PC-9 (cell line): ENCODE results near the gene SECTM1. TPM values are rescaled to one million over a fixed set of nuclear protein-coding genes. Genes with fewer than 3 reads are reported as not detected.

ENCODE experiments used
- BruUV-seq: library from RNA; stranded (reverse); fragments of 400-500 nt; replicated peaks from 2 replicates; lab custom pipeline; 2021; lab: Mats Ljungman, UMichigan
- CTCF ChIA-PET: fragments of 300-600 bp; sonication (Branson Sonifier 250); formaldehyde crosslinking; loops from one replicate; lab custom pipeline; 2022; ENCODE audit warnings: antibody characterized with exemption; lab: Charles Lee
- POLR2A ChIA-PET: fragments of 300-600 bp; sonication (Branson Sonifier 250); formaldehyde crosslinking; loops from one replicate; lab custom pipeline; 2022; ENCODE audit warnings: antibody characterized with exemption; ENCODE audit not compliant: unreplicated experiment; lab: Charles Lee
- DNase-seq, 2 experiments: peaks; one replicate each; pipeline versions ENCODE4 v3.0.0 to v3.0.0-alpha.2; 2015 to 2022; ENCODE audit warnings: mixed read lengths in 1 of 2
- H2AFZ ChIP-seq: fragments of 200-600 bp; sonication (generic); 2 replicates; pipeline ENCODE4 v1.8.1; 2017; ENCODE audit warnings: antibody characterized with exemption
- H3F3A ChIP-seq: fragments of 200-600 bp; sonication (generic); 2 replicates; pipeline ENCODE4 v1.8.1; 2017; ENCODE audit warnings: antibody characterized with exemption, mild to moderate bottlenecking, low read depth; ENCODE audit not compliant: insufficient read depth
- H3K27ac ChIP-seq: fragments of 200-600 bp; sonication (generic); 2 replicates; pipeline ENCODE4 v1.6.1; 2016; ENCODE audit warnings: mixed run types
- H3K27me3 ChIP-seq: fragments of 200-600 bp; sonication (generic); 2 replicates; pipeline ENCODE4 v1.6.1; 2016; ENCODE audit warnings: low read depth, mixed run types; ENCODE audit not compliant: insufficient read depth
- H3K36me3 ChIP-seq: fragments of 200-600 bp; sonication (generic); 2 replicates; pipeline ENCODE4 v1.6.1; 2016; ENCODE audit warnings: low read depth, mixed run types
- H3K4me1 ChIP-seq: fragments of 200-600 bp; sonication (generic); replicated peaks from 2 replicates; pipeline ENCODE4 v1.6.1; 2016; ENCODE audit warnings: mixed run types; ENCODE audit not compliant: insufficient read depth
- H3K4me2 ChIP-seq: fragments of 200-600 bp; sonication (generic); 2 replicates; pipeline ENCODE4 v1.6.1; 2017; ENCODE audit warnings: mixed run types
- H3K4me3 ChIP-seq: fragments of 200-600 bp; sonication (generic); 2 replicates; pipeline ENCODE4 v1.6.1; 2016; ENCODE audit warnings: mixed run types
- H3K79me2 ChIP-seq: fragments of 200-600 bp; sonication (generic); 2 replicates; pipeline ENCODE4 v1.6.1; 2017; ENCODE audit warnings: low read depth, mixed run types
- H3K9me2 ChIP-seq: fragments of 200-600 bp; sonication (generic); 2 replicates; pipeline ENCODE4 v1.8.1; 2017; ENCODE audit warnings: mild to moderate bottlenecking; ENCODE audit not compliant: insufficient read depth
- H3K9me3 ChIP-seq: fragments of 200-600 bp; sonication (generic); 2 replicates; pipeline ENCODE4 v1.8.1; 2016; ENCODE audit warnings: low read depth; ENCODE audit not compliant: insufficient read depth
- H4K20me1 ChIP-seq: fragments of 200-600 bp; sonication (generic); 2 replicates; pipeline ENCODE4 v1.8.1; 2017; ENCODE audit not compliant: insufficient read depth
- EZH2 ChIP-seq: fragments of 200-600 bp; sonication (generic); IDR thresholded peaks from 2 replicates; pipeline ENCODE4 v1.8.0; 2017; ENCODE audit warnings: antibody characterized with exemption, low read depth
- intact Hi-C: fragments of 100-400 bp; cut with micrococcal nuclease; formaldehyde crosslinking; loops from one replicate; pipeline ENCODE4 v1.10.0; 2022; ENCODE audit not compliant: unreplicated experiment
- total RNA-seq: library from RNA; stranded (reverse); gene quantifications from 2 replicates; pipeline ENCODE4 v1.2.3, GENCODE V29; 2021
- TF ChIP-seq, protein P1 (sequence below): fragments of 200-600 bp; sonication (generic); conservative IDR thresholded peaks from 2 replicates; pipeline ENCODE4 v1.6.1; 2017; ENCODE audit warnings: mixed run types, antibody characterized with exemption, mild to moderate bottlenecking, moderate library complexity

The SECTM1 gene
- total RNA-seq, 1 experiment from 2014 or later: 3.6 TPM

DNA sequence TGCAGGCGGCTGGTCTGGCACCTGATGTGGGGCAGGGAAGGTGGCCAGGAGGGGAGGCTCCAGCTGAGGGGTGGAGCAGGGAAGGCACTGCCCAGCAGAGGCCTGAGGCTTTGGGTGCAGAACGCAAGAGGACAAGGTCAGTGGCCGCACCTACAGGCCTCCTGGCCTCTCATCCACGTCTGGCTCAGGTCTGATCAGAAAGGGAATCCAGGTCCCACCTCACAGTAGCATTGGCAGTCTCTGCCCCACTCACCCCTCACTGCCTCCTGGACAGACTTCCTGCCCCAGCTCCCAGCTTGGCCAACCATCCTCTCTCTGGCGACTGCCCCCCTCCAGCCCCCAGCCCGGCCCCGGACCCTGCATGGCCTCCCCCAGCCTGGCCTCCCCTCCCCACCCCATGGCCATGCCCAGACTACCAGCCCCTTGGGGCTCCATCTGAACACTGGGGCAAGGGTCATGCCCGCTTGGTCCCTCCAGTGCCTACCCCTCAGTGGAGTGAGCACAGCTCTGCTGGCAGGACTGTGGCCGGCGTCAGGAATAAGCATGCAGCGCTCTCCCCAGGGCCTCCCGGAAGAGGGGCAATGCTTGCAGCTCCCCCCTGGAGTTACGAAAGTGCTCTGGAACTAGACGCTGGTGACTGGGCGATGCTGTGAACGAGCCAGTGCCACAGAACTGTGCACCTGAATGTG lies 42.6 kb upstream of the SECTM1 start:
- Histone ChIP-seq H3K9me2 (no peaks in the 10 kb centered on the region), H3K4me3 (no peak overlapping the region), H3F3A (no peaks in the 10 kb centered on the region), H3K4me1 (no peaks in the 10 kb centered on the region), H3K27me3 (peaks cover 3% of the 10 kb centered on the region; the same call in 1 of the 2 replicates), H3K9me3 (no peaks in the 10 kb centered on the region), H4K20me1 (no peaks in the 10 kb centered on the region), H3K36me3 (no peaks in the 10 kb centered on the region), H3K79me2 (no peaks in the 10 kb centered on the region), H2AFZ (no peak overlapping the region), H3K4me2 (no peak overlapping the region), H3K27ac (no peak overlapping the region)
- DNase-seq: no peak
- POLR2A ChIA-PET: interaction anchor here (0.6 kb wide), 1 partner anchor 8 kb away, joined by 6 read pairs; no protein-coding TSS in a partner anchor
- CTCF ChIA-PET: no interaction called here
- intact Hi-C loops: no loop called here
- TF ChIP-seq, protein P1, sequence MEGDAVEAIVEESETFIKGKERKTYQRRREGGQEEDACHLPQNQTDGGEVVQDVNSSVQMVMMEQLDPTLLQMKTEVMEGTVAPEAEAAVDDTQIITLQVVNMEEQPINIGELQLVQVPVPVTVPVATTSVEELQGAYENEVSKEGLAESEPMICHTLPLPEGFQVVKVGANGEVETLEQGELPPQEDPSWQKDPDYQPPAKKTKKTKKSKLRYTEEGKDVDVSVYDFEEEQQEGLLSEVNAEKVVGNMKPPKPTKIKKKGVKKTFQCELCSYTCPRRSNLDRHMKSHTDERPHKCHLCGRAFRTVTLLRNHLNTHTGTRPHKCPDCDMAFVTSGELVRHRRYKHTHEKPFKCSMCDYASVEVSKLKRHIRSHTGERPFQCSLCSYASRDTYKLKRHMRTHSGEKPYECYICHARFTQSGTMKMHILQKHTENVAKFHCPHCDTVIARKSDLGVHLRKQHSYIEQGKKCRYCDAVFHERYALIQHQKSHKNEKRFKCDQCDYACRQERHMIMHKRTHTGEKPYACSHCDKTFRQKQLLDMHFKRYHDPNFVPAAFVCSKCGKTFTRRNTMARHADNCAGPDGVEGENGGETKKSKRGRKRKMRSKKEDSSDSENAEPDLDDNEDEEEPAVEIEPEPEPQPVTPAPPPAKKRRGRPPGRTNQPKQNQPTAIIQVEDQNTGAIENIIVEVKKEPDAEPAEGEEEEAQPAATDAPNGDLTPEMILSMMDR: no peak
- TF ChIP-seq EZH2: no peak
- BruUV-seq: no TSS peak

DNA sequence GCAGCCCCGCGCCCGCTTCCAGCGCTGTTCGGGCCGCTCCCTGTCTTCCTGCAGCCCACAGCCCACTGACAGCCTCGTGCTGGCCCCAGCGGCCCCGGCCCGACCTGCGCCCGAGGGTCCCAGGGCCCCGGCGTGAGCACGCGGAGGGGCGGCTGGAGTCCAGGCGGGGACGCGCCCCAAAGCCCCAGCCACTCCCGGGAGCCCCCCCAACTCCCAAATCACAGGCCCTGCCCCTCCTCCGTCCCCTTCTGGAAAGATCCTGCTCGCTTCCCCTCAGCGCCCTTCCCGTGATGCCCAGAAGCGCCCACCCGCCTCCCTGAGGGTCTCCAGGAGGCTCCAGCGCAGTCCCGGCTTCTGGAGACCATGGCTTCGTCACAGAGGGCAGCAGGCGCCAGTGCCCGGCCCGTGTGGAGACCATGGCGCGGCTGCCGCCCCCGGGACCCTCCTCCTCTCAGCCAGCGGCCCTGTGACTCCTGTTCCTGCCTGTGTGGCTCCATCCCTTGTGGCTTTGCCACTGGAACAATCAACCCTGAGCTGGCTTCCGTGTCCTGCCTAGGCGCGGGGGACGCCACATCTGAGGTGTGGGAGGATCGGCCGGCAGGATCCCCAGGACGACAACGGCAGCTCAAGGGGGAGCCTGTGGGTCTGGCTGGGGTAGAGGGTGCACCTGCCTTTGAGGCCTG lies 41.9 kb upstream of the SECTM1 start:
- H3K9me2 ChIP-seq: no peaks in the 10 kb centered on the region
- H3K36me3 ChIP-seq: no peaks in the 10 kb centered on the region
- intact Hi-C loops: no loop called here
- H3K9me3 ChIP-seq: no peaks in the 10 kb centered on the region
- no peaks in the 10 kb centered on the region for H3F3A ChIP-seq
- DNase-seq: no peak
- H3K4me2 ChIP-seq: no peak overlapping the region
- H3K4me1 ChIP-seq: no peaks in the 10 kb centered on the region
- H3K79me2 ChIP-seq: no peaks in the 10 kb centered on the region
- no peaks in the 10 kb centered on the region for H4K20me1 ChIP-seq
- ChIA-PET POLR2A (interaction anchor here (0.6 kb wide), 1 partner anchor 9 kb away, joined by 6 read pairs; no protein-coding TSS in a partner anchor), CTCF (no interaction called here)
- H3K27me3 ChIP-seq: peaks cover 3% of the 10 kb centered on the region; the same call in 1 of the 2 replicates
- TF ChIP-seq, protein P1: no peak
- TF ChIP-seq EZH2: no peak
- no peak overlapping the region for H2AFZ ChIP-seq
- no peak overlapping the region for H3K27ac ChIP-seq
- H3K4me3 ChIP-seq: no peak overlapping the region
- no TSS peak for BruUV-seq

DNA sequence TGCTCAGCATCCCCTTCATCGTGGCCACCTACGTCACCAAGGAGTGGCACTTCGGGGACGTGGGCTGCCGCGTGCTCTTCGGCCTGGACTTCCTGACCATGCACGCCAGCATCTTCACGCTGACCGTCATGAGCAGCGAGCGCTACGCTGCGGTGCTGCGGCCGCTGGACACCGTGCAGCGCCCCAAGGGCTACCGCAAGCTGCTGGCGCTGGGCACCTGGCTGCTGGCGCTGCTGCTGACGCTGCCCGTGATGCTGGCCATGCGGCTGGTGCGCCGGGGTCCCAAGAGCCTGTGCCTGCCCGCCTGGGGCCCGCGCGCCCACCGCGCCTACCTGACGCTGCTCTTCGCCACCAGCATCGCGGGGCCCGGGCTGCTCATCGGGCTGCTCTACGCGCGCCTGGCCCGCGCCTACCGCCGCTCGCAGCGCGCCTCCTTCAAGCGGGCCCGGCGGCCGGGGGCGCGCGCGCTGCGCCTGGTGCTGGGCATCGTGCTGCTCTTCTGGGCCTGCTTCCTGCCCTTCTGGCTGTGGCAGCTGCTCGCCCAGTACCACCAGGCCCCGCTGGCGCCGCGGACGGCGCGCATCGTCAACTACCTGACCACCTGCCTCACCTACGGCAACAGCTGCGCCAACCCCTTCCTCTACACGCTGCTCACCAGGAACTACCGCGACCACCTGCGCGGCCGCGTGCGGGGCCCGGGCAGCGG lies 41.2 kb upstream of the SECTM1 start:
- intact Hi-C loops: no loop called here
- no peak overlapping the region for H3K4me2 ChIP-seq
- no peaks in the 10 kb centered on the region for H3K36me3 ChIP-seq
- H3K4me1 ChIP-seq: no peaks in the 10 kb centered on the region
- POLR2A ChIA-PET: no interaction called here
- CTCF ChIA-PET: no interaction called here
- no peaks in the 10 kb centered on the region for H3K79me2 ChIP-seq
- H4K20me1 ChIP-seq: no peaks in the 10 kb centered on the region
- H3K9me2 ChIP-seq: no peaks in the 10 kb centered on the region
- no TSS peak for BruUV-seq
- TF ChIP-seq, protein P1: no peak
- no peak for TF ChIP-seq EZH2
- H3F3A ChIP-seq: no peaks in the 10 kb centered on the region
- H3K27me3 ChIP-seq: peaks cover 3% of the 10 kb centered on the region; the same call in 1 of the 2 replicates
- H3K27ac ChIP-seq: no peak overlapping the region
- no peaks in the 10 kb centered on the region for H3K9me3 ChIP-seq
- no peak overlapping the region for H3K4me3 ChIP-seq
- H2AFZ ChIP-seq: no peak overlapping the region
- no peak for DNase-seq
